ENCODE results near the gene IL12RB1. TPM values are rescaled to one million over a fixed set of nuclear protein-coding genes. Genes with fewer than 3 reads are reported as not detected.

The IL12RB1 gene
- total RNA-seq, 4 donors from 2014 or later, result 0.49 to 4.8 (median 2.2) TPM

- no peak for TF ChIP-seq CTCF (IDR thresholded peaks at IDR 0.05; ENCODE audit: low read depth)
Observed at GRCh38 chr19:18119013-18119716, 32.4 kb upstream of the IL12RB1 start.

DNA sequence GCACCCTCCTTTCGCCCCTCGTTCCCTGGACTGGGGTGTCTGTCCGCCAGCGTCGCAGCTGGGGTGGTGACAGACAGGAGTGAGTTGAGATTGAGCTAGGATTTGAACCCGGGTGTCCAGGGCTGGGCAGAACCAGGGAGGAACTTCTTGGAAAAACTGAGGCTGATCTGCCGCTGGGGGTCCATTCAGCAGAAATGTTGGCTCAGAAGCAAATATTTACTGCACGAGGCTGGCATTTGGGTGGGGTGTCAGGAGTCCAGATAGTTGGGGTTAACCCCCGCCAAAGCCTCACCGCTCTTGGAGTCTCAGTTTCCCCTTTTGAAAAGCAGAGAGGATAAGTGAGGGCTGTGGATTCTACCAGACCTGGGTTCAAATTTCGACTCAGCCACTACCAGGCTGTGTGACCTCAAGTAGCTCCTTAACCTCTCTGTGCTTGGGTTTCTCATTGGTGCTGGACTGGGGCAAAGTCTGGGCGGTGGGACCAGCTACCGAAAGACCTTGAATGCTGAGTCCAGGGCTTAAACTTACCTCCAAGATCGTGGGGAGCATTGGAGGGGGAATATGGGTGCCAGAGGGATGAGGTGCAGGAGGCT is 31.8 kb upstream of the IL12RB1 start:
- TF ChIP-seq CTCF (IDR thresholded peaks at IDR 0.05; ENCODE audit: low read depth), result no peak

DNA sequence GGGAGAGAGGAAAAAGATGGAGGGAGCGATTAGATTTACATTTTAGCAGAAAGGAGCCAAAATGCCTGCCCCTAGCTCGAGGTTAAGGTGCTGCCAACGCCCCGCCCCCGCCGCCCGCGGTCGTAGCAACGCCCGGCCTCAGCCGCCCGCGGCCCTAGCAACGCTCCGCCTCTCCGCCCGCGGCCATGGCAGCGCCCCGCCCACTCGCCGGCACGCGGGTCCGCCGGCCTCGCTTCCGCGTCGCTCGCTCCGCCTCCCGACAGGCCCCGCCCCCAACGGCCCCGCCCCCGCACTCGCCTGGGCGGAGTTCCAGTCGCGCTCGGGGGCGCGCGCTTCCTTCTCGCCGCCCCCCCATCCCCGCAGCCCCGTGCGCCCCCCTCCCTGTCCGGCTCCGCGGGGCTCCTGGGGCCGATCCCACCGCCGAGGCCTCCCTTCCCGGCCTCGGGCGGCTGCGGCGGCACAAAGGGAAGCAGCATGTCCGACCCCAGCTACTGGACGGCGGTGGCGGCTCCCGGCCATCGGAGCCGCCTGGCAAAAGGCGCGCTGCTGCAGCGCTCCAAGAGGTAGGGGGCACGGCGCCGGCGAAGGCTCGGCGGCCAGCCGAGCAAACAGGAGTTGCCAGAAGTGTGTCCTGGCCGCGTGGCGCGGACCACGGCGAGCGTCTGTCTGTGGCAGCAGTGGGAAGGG is 31.1 kb upstream of the IL12RB1 start:
- no peak for TF ChIP-seq CTCF (IDR thresholded peaks at IDR 0.05; ENCODE audit: low read depth)

GRCh38 chr19:18117364-18117691 is 30.6 kb upstream of the IL12RB1 start:
- no peak for TF ChIP-seq CTCF (IDR thresholded peaks at IDR 0.05; ENCODE audit: low read depth)

DNA sequence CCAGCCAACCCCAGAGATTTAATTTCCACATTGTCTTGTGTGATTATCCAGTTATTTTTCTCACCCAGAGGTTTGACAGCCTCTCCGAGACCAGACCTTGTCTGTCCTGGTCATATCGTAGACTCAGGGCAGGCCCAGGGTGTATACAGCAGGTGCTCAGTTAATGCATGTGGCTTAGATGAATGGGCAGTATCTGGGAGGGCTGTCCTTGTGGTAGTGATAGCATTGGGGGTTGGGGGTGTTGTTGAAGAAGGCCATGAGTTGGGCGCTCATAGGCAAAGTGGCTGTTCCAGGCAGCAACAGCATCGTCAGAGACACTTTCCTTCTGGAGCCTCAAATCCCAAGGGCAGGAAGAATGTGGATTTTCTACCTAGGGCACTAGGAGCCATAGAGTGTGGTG is 27.7 kb upstream of the IL12RB1 start:
- TF ChIP-seq CTCF (IDR thresholded peaks at IDR 0.05; ENCODE audit: low read depth), result no peak

DNA sequence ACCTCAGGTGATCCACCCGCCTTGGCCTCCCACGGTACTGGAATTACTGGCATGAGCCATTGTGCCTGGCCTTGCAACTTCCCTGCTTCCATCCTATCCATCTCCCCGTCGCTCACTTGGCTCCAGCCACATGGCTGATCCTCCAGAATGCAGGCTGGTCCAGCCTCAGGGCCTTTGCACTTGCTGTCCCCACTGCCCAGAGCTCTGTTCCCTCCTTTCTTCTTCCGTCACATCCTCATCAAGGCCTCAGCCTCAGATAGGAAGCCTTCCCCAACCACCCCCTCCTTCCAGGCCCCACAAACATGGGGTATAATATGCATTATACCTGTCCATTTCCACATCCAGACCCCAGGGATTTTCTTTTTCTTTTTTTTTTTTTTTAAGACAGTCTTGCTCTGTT is 27.1 kb upstream of the IL12RB1 start:
- TF ChIP-seq CTCF (IDR thresholded peaks at IDR 0.05; ENCODE audit: low read depth), result no peak

- TF ChIP-seq CTCF (IDR thresholded peaks at IDR 0.05; ENCODE audit: low read depth), result no peak
Observed at GRCh38 chr19:18112989-18113478, 26.3 kb upstream of the IL12RB1 start.

All from subcutaneous adipose tissue (tissue), 4 donors.